ENCODE measurements around the gene DPY30.
"Not testable (repeated sequence)": the region's sequence is repeated elsewhere in the genome, so short reads cannot be mapped to it uniquely, and the experiment has no call there.

The DPY30 gene

DNA sequence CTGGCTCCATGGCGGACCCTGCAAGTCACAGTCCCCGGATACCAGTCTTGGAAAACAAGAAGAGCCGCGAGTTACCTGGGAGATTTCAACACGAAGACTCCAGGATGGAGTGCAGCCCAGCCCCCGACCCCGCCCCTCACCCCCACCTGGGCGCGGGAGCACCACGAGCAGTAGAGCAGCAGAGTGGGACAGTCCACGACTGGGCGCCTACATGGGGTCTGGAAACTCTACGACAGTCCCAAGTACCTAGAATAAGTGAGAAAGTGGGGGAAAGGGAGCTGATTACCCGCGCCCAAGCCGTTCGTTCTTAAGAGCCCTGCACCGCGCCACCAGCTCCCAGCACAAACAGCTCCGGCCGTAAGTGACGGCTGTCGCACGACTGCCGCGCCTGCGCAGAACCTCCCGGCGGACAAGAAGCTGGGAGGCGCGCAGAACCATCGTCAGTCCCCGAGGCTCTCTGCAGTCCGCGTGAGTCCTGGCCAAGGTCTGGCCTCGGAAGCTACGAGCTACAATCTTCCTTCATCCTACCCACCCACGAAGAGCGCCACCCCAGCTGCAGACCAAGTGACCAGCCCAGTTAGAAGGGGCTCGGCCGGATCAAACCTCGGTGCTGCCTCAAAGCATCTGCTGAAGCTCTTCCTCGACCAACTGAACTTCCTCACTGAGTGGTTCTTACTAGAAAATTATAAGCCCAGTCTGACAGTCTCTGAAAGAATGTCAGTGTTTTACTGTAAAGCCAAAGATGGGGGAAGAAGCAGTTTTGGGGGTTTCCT, at the start of gene DPY30:
TSS of gene DPY30 (minus strand) at position 359 of the 773 bp plus-strand sequence. CDS start at position 10, 349 bp downstream.
- in situ Hi-C loops (cut with MboI; ENCODE audit: low sequenced_read_pairs): no loop called here

DNA sequence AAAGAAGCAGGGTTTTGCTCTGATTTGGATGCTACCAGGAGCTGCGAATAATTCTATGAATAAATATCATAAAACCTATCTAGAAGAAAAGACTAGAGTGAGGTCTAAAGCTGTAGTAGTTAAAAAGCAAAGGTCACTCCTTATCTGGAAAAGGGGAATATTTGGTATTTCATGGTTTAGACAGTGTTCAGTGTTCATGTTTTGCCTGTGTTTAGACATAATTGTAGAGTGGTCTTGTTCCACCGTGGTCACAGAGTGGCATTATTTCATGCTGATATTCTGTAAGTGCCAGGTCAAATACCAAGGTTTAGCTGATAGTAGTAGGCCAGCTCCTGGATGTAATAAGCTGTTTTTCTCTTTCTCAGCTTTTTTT, 34.5 kb upstream of the DPY30 start:
- in situ Hi-C loops (cut with MboI; ENCODE audit: low sequenced_read_pairs): no loop called here

DNA sequence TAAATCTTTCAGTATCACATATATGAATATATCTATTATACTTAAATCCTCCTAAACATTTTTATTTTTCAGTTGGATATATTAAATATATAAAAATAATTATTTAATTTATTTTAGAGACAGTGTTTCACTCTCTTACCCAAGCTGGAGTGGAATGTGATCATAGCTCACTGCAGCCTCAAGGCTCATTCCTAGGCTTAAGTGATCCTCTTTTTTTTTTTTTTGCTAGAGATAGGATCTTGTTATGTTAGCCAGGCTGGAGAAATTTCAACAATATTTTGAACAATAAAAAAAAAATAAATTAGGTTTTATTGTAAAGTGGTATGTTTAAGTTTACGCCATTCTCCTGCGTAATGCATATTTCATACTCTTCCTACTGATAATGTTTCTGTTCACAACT, 27.9 kb upstream of the DPY30 start:
- in situ Hi-C loops (cut with MboI; ENCODE audit: low sequenced_read_pairs): no loop called here

DNA sequence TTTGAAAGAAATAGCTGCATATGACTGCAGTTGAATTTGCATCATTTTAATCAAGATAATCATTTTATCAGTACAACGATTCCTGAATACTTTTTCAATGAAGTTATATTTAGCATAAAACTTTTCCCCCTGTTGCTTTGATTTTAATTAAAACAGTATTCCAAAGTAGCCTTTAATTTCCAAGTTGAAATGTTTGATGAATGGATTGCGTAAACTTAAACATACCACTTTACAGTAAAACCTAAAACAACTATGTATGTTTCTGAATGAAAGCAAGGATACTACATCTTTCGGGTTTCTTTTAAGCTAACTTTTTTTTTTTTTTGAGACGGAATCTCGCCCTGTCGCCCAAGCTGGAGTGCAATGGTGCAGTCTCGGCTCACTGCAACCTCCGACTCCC, 25.1 kb upstream of the DPY30 start:
- in situ Hi-C loops (cut with MboI; ENCODE audit: low sequenced_read_pairs): no loop called here

DNA sequence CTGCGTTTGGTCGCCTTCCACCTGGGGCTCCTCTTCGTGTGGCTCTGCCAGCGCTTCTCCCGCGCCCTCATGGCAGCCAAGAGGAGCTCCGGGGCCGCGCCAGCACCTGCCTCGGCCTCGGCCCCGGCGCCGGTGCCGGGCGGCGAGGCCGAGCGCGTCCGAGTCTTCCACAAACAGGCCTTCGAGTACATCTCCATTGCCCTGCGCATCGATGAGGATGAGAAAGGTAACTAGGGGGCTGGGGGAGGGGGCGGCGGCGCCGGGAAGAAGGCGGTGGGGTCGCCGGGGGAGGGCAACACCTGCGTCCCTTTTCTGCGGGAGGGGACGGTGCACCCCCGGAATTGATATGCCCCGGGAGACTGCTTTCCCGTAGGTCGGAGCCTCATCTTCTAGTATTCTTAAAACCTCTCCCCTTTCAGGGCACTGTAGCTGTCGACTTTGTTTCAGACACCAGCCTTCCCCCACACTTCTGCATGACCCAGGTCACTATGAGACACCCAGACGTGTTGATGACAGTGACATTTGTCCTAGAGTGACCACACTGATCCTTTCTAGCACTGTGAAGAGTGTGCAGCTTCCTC, 24.5 kb upstream of the DPY30 start:
- in situ Hi-C loops (cut with MboI; ENCODE audit: low sequenced_read_pairs): no loop called here

DNA sequence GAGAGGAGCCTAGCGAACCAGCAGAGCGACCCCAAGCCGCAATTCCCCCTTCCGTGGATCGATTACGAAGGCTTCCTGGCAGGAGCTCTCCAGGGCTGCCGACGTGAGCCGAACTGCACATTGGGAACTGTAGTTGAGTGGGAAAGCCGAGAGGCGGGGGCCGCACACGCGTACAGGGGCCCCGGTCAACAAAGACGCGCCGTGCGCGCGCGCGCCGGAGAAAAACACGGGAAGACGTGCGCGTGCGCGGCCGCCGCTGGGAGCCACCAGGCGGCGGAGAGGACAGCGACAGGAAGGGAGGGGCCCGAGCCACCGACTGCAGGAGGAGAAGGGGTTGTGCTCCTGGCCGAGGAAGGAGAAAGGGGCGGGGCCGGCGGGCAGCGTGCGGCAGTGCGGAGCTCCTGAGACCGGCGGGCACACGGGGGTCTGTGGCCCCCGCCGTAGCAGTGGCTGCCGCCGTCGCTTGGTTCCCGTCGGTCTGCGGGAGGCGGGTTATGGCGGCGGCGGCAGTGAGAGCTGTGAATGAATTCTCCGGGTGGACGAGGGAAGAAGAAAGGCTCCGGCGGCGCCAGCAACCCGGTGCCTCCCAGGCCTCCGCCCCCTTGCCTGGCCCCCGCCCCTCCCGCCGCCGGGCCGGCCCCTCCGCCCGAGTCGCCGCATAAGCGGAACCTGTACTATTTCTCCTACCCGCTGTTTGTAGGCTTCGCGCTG, 23.9 kb upstream of the DPY30 start, which contains the start of gene SPAST:
TSS of gene SPAST (plus strand) at position 247 of the 711 bp plus-strand sequence. CDS start at position 523, 276 bp downstream.
- in situ Hi-C loops (cut with MboI; ENCODE audit: low sequenced_read_pairs): no loop called here

DNA sequence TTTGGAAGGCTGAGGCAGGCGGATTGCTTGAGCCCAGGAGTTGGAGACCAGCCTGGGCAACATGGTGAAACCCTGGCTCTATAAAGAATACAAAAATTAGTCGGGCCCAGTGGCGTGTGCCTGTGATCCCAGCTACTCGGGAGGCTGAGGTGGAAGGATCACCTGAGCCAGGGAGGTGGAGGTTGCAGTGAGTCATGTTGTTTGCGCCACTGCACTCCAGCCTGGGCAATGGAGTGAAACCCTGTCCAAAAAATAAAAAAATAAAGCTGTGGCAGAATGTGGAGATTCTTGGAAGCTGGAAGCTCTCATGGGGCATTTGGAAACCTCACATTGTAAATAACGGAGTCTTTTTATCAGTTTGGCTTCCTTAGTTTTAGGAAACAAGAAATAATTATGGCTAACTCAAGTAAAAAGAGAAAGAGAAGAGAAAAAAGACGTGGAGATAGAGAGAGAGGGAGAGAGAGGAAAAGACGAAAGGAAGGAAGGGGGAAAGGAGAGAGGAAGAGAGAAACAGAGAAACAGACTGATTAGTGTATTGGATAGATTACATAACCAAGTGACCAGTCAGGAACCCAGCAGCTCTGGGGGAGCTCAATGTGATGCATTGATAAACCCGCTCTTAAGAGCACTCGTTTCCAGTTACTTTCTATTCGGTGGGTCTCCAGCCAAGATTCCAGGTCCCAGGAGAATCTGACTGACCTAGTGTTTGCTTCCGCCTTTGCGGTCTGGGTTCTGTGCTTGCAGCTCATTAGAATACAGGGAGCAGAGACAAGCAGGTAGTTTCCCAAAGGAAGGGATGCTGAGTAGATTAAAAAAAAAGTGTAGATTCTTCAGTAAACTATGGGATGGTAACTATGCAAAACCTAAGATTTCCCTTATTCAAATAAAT, 22.6 kb upstream of the DPY30 start:
- in situ Hi-C loops (cut with MboI; ENCODE audit: low sequenced_read_pairs): no loop called here

DNA sequence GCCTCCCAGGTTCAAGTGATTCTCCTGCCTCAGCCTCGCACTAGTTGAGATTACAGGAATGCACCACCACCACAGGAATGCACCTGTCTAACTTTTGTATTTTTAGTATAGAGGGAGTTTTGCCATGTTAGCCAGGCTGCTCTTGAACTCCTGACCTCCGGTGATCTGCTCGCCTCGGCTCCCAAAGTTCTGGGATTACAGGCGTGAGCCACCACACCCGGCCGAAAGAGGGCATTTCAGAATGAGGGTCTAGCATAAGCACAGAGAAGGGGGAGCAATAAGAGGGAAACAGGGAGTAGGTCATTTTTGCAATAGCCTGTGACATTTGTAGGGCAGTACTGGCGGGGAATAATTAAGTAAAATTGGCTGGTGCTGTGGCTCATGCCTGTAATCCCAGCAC, 21.8 kb upstream of the DPY30 start:
- in situ Hi-C loops (cut with MboI; ENCODE audit: low sequenced_read_pairs): no loop called here

DNA sequence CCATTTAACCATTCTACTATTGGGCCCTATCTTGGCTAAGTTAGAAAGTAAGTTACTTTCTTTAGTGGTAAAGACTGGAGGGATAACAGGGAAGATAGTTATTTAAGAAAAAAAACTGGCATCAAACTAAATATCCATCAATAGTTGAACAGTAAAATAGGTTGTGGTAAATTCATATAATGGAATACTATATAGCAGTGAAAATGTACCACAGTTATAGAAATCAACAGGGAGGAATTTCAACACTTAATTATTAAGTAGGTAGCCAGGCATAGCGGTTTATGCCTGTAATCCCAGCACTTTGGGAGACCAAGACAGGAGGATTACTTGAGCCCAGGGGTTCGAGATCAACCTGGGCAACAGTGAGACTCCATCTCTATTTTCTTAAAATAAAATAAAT, 20.7 kb upstream of the DPY30 start:
- in situ Hi-C loops (cut with MboI; ENCODE audit: low sequenced_read_pairs): no loop called here

DNA sequence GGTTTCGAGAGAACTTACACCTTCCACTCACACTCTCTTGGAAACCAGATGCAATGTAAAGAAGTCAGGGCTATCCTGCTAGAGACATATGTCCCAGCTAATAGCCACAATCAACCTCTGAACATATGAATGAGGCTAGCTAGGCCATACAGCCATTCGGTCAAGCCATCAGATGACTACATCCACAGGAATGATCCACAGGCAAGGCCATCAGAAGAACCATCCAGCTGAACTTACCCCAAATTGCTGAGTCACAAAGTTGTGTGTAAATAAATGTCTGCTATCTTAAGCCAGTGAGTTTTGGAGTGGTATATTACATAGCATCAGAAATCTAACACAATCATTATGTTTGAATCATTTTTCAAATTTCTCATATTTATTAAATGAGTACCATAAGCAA, 18.5 kb upstream of the DPY30 start:
- in situ Hi-C loops (cut with MboI; ENCODE audit: low sequenced_read_pairs): no loop called here

DNA sequence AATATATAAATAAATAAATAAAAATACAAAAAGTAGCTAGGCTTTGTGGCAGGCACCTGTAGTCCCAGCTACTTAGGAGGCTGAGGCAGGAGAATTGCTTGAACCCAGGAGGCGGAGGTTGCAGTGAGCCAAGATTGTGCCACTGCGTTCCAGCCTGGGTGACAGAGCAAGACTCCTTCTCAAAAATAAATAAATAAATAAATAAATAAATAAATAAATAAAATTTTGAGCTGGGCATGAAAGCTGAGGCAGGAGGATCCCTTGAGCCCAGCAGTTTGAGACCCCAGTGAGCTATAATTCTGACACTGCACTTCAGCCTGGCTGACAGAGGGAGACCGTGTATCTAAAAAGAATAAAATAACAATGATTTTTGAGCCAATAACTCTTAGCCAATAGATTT, 15.0 kb upstream of the DPY30 start:
- in situ Hi-C loops (cut with MboI; ENCODE audit: low sequenced_read_pairs): not testable (repeated sequence)

DNA sequence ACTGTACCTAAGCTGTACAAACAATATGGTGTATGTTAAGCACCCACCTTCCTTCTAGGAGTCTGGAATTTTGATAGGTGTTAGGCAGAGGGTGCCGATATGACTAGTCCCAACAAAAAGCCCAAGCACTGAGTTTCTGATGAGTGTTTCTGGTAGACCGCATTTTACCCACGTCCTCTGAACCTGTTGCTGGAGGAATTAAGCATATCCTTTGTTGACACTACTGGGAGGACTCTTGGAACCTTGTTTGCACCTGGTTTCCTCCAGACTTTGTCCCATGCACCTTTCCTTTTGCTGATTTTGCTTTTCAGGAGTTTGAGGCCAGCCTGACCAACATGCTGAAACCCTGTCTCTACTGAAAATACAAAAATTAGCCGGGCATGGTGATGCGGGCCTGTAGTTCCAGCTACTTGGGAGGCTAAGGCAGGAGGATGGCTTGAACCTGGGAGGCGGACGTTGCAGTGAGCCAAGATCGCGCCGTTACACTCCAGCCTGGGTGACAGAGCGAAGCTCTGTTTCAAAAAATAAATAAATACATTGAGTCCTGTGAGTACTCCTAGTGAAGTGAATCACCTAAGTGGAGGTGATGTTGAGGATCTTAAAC, 12.3 kb upstream of the DPY30 start:
- in situ Hi-C loops (cut with MboI; ENCODE audit: low sequenced_read_pairs): no loop called here

DNA sequence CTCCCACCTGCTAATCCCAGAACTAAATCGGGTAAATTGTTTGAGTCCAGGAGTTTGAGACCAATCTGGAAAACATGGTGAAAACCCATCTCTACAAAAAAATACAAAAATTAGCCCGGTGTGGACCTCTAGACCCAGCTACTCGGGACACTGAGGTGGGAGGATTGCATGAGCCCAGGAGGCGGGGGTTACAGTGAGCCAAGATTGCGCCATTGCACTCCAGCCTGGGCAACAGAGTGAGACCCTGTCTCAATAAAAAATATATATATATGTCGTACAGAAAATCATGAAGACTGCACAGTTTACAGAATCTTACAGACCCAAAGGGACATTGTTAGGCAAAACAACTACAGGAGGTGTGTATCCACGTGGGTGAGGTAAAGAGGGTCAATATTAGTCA, 4.0 kb upstream of the DPY30 start:
- in situ Hi-C loops (cut with MboI; ENCODE audit: low sequenced_read_pairs): no loop called here

DNA sequence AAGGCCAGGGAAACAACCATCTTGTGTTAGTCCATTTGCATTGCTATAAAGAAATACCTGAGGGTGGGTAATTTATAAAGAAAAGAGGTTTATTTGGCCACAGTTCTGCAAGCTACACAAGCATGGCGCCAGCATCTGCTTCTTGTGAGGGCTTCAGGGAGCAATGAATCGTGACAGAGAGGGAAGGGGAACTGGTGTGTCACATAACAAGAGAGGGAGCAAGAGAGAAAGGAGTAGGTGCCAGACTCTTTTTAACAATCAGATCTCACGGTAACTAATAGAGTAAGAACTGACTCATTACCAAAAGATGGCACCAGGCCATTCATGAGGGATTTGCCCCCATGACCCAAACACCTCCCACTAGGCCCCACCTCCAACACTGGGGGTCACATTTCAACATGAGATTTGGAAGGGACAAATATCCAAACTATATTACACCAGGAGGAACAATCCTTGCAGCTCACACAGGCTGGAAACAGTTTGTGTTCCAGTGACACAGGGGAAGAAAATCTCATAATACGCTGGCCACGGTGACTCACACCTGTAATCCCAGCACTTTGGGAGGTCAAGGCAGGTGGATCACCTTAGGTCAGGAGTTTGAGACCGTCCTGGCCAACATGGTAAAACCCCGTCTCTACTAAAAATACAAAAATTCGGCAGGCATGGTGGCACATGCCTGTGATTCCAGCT, 5.3 kb downstream of the DPY30 start:
- in situ Hi-C loops (cut with MboI; ENCODE audit: low sequenced_read_pairs): not testable (repeated sequence)

DNA sequence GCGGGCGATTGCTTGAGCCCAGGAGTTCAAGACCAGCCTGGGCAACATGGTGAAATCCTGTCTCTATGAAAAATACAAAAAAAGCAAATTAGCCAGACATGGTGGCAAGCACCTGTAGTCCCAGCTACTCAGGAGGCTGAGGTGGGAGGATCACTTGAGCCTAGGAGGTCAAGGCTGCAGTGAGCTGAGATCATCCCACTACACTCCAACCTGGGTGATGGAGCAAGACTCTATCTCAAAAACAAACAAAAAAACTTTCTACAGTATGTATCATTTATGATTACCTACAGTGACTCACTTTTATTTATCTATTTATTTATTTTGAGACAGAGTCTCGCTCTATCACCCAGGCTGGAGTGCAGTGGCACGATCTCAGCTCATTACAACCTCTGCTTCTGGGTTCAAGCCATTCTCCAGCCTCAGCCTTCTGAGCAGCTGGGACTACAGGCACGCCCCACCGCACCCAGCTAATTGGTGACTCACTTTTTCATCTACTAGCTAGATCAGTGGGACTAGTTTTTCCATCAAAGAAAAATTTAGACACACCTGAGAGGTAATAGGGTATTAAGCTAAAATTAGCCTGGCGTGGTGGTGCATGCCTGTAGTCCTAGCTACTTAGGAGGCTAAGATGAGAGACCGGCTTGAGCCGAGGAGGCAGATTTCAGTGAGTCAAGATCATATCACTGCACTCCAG, 20.7 kb downstream of the DPY30 start:
- in situ Hi-C loops (cut with MboI; ENCODE audit: low sequenced_read_pairs): not testable (repeated sequence)

DNA sequence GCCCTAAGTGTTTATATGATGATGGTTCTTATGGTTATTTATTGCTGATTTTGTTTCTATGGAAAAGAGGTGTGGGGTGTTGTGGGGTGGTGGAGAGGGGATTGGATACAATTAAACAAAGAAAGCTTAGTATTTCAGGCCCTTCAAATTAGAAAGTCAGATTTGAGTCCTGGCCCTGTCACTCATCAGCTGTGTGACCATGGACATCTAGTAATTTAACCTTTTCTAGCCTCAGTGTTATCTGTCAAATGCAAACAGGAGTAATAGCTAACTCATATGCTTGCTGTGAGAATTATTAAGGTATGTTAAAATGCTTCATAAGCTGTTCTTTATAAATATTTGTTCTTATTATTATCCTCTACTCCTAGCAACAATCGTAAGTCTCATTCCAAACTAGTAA, 26.7 kb downstream of the DPY30 start:
- in situ Hi-C loops (cut with MboI; ENCODE audit: low sequenced_read_pairs): no loop called here

DNA sequence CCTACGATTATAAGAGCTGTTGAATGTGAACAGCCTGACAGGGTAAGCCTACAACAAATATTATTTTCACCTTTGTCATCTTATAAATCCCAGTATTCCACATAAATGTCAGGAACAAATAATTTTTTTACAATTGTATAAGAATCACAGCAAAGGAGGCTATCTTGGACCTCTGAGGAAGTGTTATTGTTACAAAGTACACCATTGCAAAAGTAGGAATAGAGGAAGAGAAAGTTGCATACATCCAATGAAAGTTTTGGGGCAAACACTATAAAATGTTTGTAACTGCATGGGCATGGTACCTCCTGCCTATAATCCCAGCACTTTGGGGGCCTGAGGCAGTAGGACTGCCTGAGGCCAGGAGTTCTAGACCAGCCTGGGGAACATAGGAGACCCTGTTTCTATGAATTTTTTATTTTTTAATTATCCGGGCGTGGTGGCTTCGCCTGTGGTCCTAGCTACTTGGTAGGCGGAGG, 28.1 kb downstream of the DPY30 start:
- in situ Hi-C loops (cut with MboI; ENCODE audit: low sequenced_read_pairs): no loop called here

DNA sequence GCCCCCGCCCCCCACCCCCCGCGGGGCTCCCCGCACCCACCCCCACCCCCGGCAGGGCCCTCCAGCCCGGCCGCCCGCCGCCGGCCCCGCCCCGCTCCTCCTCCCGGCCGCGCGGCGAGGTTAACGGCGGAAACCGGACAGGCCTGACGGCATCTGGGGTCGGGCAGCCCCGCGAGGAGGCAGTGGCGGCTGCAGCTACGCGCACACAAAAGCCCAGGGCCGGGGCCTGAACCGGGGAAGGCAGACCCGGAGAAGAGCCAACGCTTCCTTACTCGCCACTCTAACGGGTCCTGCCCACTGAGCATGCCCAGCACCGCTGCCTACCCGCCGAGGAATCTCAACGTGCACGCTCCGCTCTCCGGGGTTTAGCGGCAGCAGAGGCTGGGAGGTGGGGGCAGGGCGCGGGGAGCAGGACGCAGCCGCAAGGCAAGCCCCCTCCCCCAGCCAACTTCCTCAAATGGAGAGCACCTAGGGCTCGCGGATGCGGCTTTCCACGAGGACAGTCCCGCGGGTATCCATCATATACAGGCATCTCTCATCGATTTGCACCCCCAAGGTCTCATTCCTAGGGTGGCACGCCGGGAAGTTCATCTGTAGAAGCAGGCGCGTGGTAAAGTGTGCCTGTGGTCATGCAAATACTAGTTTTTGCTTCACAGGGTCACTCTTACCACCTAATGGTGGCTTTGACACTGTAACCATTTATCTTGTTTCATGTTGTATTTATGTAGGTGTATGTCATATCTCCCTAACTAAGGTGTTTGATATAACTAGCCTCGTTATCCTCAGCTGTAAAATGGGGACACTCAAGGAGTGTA, 28.7 kb downstream of the DPY30 start, which contains the start of gene MEMO1:
TSS of gene MEMO1 (minus strand) at position 339 of the 815 bp plus-strand sequence. CDS start 761 bp downstream, outside the sequence.
- in situ Hi-C loops (cut with MboI; ENCODE audit: low sequenced_read_pairs): no loop called here

Measured in HL-60/S4 treated with phorbol 12-myristate 13-acetate at 8.2 ng/mL for 4 days and 3 days (cell line).